BJ (cell line): ENCODE data around the gene ENTPD8. TPM values are rescaled to one million over a fixed set of nuclear protein-coding genes. Genes with fewer than 3 reads are reported as not detected.
"Not testable (repeated sequence)": the region's sequence is repeated elsewhere in the genome, so short reads cannot be mapped to it uniquely, and the experiment has no call there.

Experiments used
- CTCF ChIA-PET: fragments of 350-600 bp; formaldehyde crosslinking; extraction: SDS; loops from one replicate; lab custom pipeline; 2021; ENCODE audit warnings: antibody characterized with exemption, inconsistent platforms; lab: Yijun Ruan, JAX
- POLR2A ChIA-PET: fragments of 300-600 bp; sonication (Branson Sonifier 250); formaldehyde crosslinking; extraction: SDS; loops from one replicate; lab custom pipeline; 2021; ENCODE audit warnings: antibody characterized with exemption; lab: Charles Lee
- DNase-seq: peaks from one replicate; pipeline ENCODE4 v3.0.0-alpha.2; 2011; ENCODE audit warnings: low read depth
- H3K27me3 ChIP-seq: 2 replicates; pipeline ENCODE4 v1.6.0; 2011; ENCODE audit warnings: low read length; ENCODE audit not compliant: control insufficient read depth, insufficient read depth
- H3K36me3 ChIP-seq: 2 replicates; pipeline ENCODE4 v1.5.1; 2011; ENCODE audit warnings: low read length; ENCODE audit not compliant: control insufficient read depth, insufficient read depth
- H3K4me3 ChIP-seq: 2 replicates; pipeline ENCODE4 v1.5.1; 2011; ENCODE audit warnings: low read depth, mild to moderate bottlenecking, control low read depth, low read length
- CTCF ChIP-seq: IDR thresholded peaks from 2 replicates; pipeline ENCODE4 v1.5.1; 2011; ENCODE audit warnings: low read depth, mild to moderate bottlenecking, control low read depth, inconsistent platforms, low read length, moderate library complexity; ENCODE audit not compliant: insufficient read depth
- polyA plus RNA-seq: library from polyadenylated mRNA; depleted of rRNA; stranded (reverse); fragments of >200 nt; gene quantifications from 2 replicates; pipeline ENCODE4 v1.2.3, GENCODE V29; 2011

The ENTPD8 gene
- polyA plus RNA-seq, 1 experiment, result not detected

- TF ChIP-seq CTCF, result no peak
- Histone ChIP-seq H3K27me3 (no peaks in the 10 kb centered on the region), H3K36me3 (no peaks in the 10 kb centered on the region), H3K4me3 (no peak overlapping the region)
- CTCF ChIA-PET, result interaction anchor here (1.4 kb wide), 1 partner anchor 109 kb away, joined by 6 read pairs; the partner anchor contains the start of gene NRARP
- POLR2A ChIA-PET, result interaction anchor here (0.5 kb wide), 1 partner anchor 133 kb away, joined by 3 read pairs; the partner anchor contains the start of gene TOR4A
- DNase-seq, result no peak
These were observed 30.3 kb downstream of the ENTPD8 start for GRCh38 chr9:137410891-137411249.

- DNase-seq, H3K36me3 ChIP-seq, H3K27me3 ChIP-seq, H3K4me3 ChIP-seq: not testable (repeated sequence)
- CTCF ChIA-PET, result interaction anchor here (1.4 kb wide), 1 partner anchor 108 kb away, joined by 6 read pairs; the partner anchor contains the start of gene NRARP
- POLR2A ChIA-PET, result interaction anchor here (0.5 kb wide), 1 partner anchor 133 kb away, joined by 3 read pairs; the partner anchor contains the start of gene TOR4A
These were observed 30.8 kb downstream of the ENTPD8 start for GRCh38 chr9:137410236-137410890.

GRCh38 chr9:137409515-137409914, 31.6 kb downstream of the ENTPD8 start:
- no peak for TF ChIP-seq CTCF
- Histone ChIP-seq H3K36me3 (no peaks in the 10 kb centered on the region), H3K27me3 (no peaks in the 10 kb centered on the region), H3K4me3 (no peak overlapping the region)
- ChIA-PET CTCF (interaction anchor here (1.1 to 2.1 kb wide), 2 partner anchors 108 to 117 kb away, joined by 3 to 10 read pairs; partner anchors contain the start of gene NRARP), POLR2A (no interaction called here)
- no peak for DNase-seq

GRCh38 chr9:137408651-137409405, 32.3 kb downstream of the ENTPD8 start:
- Histone ChIP-seq H3K36me3 (no peaks in the 10 kb centered on the region), H3K4me3 (no peak overlapping the region), H3K27me3 (no peaks in the 10 kb centered on the region)
- DNase-seq, result no peak
- POLR2A ChIA-PET, result no interaction called here
- CTCF ChIA-PET, result interaction anchor here (0.6 to 2.1 kb wide), 3 partner anchors 107 to 122 kb away, joined by 3 to 10 read pairs (median 3); partner anchors contain the start of gene NRARP
- no peak for TF ChIP-seq CTCF

GRCh38 chr9:137407590-137408300, 33.4 kb downstream of the ENTPD8 start:
- Histone ChIP-seq H3K36me3 (no peaks in the 10 kb centered on the region), H3K27me3 (no peaks in the 10 kb centered on the region), H3K4me3 (no peak overlapping the region)
- TF ChIP-seq CTCF, result no peak
- CTCF ChIA-PET, result interaction anchor here (0.6 to 2.1 kb wide), 4 partner anchors 12 to 121 kb away, joined by 3 to 10 read pairs (median 4); partner anchors contain the start of gene NRARP
- DNase-seq, result no peak
- POLR2A ChIA-PET, result no interaction called here
